ENCODE data around the gene SLC5A11.

GRCh38 chr16:24946155-24946554 is 100.4 kb downstream of the SLC5A11 start:
- TF ChIP-seq CTCF (conservative IDR thresholded peaks at IDR 0.05) (no peak), EZH2 (IDR thresholded peaks at IDR 0.05; ENCODE audit: low read depth) (no peak)
